ENCODE results near the gene LRRC7. TPM values are rescaled to one million over a fixed set of nuclear protein-coding genes. Genes with fewer than 3 reads are reported as not detected.
"Not testable (repeated sequence)": the region's sequence is repeated elsewhere in the genome, so short reads cannot be mapped to it uniquely, and the experiment has no call there.

Gene LRRC7
- total RNA-seq, 4 donors from 2014 or later = 0.40 to 1.7 (median 0.63) TPM

- Histone ChIP-seq H3K4me1 (no peaks in the 10 kb centered on the region), H3K27ac (no peak overlapping the region), H3K9me3 (no peaks in the 10 kb centered on the region), H3K27me3 (no peaks in the 10 kb centered on the region), H3K4me3 (no peak overlapping the region), H3K36me3 (no peaks in the 10 kb centered on the region)
- no peak for TF ChIP-seq CTCF (IDR thresholded peaks at IDR 0.05)
- TF ChIP-seq POLR2A (IDR thresholded peaks at IDR 0.05) = no peak
- DNase-seq = no peak
Observed at GRCh38 chr1:69921486-69921885, 353.8 kb downstream of the LRRC7 start.

DNA sequence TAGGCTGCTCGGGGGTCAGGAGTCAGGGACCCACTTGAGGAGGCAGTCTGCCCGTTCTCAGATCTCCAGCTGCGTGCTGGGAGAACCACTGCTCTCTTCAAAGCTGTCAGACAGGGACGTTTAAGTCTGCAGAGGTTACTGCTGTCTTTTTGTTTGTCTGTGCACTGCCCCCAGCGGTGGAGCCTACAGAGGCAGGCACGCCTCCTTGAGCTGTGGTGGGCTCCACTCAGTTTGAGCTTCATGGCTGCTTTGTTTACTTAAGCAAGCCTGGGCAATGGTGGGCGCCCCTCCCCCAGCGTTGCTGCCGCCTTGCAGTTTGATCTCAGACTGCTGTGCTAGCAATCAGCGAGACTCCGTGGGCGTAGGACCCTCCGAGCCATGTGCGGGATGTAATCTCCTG, 360.5 kb downstream of the LRRC7 start:
- DNase-seq, H3K27me3 ChIP-seq, H3K9me3 ChIP-seq, H3K4me3 ChIP-seq, H3K4me1 ChIP-seq, H3K36me3 ChIP-seq, H3K27ac ChIP-seq: not testable (repeated sequence)

DNA sequence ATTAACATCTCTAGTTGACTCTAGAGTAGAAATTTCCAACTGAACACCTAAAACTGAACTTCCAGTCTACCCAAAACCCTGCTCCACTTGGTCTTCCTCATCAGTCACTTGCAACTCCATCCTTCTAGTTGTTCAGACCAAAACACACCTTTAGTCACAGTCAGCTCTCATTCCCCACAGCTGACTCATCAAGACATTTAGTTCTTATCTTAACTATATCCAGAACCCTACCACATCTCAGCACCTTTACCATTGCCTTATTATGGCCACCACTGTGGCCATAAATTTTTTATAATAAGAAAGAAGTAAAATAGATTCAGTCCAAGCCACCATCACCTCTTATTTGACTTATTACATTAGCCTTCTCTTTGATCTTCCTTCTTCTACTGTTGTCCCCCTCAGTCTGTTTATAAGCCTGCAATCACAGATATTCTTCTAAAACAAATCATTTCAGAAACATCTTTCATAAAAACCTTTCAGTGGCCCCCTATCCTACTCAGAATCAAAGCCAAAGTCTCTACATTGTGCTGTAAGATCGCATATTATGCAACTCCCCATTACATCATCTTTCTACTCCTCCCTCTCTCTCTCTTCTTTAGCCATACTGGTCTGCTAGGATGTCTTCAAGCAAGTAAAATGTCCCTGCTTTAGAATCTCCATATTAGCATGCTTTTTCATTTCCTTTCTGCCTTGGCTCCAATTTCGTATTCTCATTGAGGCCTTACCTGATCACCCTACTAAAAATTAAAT, 361.8 kb downstream of the LRRC7 start:
- Histone ChIP-seq H3K4me3 (no peak overlapping the region), H3K27ac (no peak overlapping the region), H3K9me3 (no peaks in the 10 kb centered on the region), H3K27me3 (no peaks in the 10 kb centered on the region), H3K4me1 (no peaks in the 10 kb centered on the region), H3K36me3 (no peaks in the 10 kb centered on the region)
- TF ChIP-seq POLR2A (IDR thresholded peaks at IDR 0.05) (no peak), CTCF (IDR thresholded peaks at IDR 0.05) (no peak)
- DNase-seq = no peak

- Histone ChIP-seq H3K36me3 (no peaks in the 10 kb centered on the region), H3K27me3 (no peaks in the 10 kb centered on the region), H3K4me3 (no peak overlapping the region), H3K4me1 (no peaks in the 10 kb centered on the region), H3K9me3 (no peaks in the 10 kb centered on the region), H3K27ac (no peak overlapping the region)
- no peak for DNase-seq
- TF ChIP-seq POLR2A (IDR thresholded peaks at IDR 0.05) (no peak), CTCF (IDR thresholded peaks at IDR 0.05) (no peak)
Observed at GRCh38 chr1:69930396-69930795, 362.7 kb downstream of the LRRC7 start.

DNA sequence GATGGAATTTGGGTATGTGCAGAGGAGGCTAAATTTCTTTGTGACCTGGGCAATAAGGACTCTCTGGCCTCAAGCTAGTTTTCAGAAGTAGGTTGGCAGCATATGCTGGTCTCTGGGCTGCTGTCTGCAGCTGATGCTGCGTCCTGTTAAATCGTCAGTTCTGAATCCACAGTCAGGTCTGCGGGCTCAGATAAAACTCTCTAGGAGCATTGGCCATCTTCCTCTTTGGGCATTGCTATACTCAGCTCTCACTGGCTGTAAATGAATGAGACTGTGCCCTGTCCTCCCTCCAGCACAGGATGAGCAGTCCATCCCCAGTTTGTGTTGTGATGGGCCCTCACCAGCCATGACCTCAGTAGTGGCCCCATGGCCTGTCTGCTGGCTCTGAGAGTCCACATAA, 365.0 kb downstream of the LRRC7 start:
- Histone ChIP-seq H3K4me1 (no peaks in the 10 kb centered on the region), H3K36me3 (no peaks in the 10 kb centered on the region), H3K27ac (no peak overlapping the region), H3K27me3 (no peaks in the 10 kb centered on the region), H3K9me3 (no peaks in the 10 kb centered on the region), H3K4me3 (no peak overlapping the region)
- no peak for DNase-seq
- TF ChIP-seq POLR2A (IDR thresholded peaks at IDR 0.05) = no peak
- no peak for TF ChIP-seq CTCF (IDR thresholded peaks at IDR 0.05)

DNA sequence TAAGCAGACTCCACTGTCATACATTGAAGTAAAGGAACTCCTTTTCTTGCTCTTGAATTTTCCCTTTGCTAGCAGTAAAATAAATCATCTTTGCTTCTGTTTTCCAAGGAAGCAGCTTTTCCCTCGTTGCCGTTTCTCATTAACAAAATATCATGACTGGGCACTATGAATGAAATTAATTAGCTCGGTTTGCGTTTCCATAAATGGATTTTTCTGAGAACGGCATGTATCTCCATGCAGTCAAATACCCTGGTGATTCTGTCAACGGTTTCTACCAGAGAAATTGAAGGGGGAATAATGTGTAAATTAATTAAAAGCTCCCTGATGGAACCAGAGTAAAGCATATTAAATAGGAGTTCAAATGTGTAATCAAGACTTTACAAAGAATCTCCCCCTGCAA, 372.5 kb downstream of the LRRC7 start:
- Histone ChIP-seq H3K27ac (no peak overlapping the region), H3K4me1 (no peaks in the 10 kb centered on the region), H3K36me3 (no peaks in the 10 kb centered on the region), H3K27me3 (no peaks in the 10 kb centered on the region), H3K9me3 (no peaks in the 10 kb centered on the region), H3K4me3 (no peak overlapping the region)
- TF ChIP-seq POLR2A (IDR thresholded peaks at IDR 0.05) (no peak), CTCF (IDR thresholded peaks at IDR 0.05) (no peak)
- DNase-seq = no peak
